ES-I3 (cell line): ENCODE data around the gene DNAJA2.

Experiments
- H3K36me3 ChIP-seq: 2 replicates; pipeline ENCODE4 v1.6.1; 2013; ENCODE audit warnings: mild to moderate bottlenecking, low read length, control low read depth, moderate library complexity; ENCODE audit not compliant: insufficient read depth
- H3K4me1 ChIP-seq: 2 replicates; pipeline ENCODE4 v1.6.1; 2013; ENCODE audit warnings: mild to moderate bottlenecking, control low read depth, low read length; ENCODE audit not compliant: insufficient read depth
- H3K9ac ChIP-seq: 2 replicates; pipeline ENCODE4 v1.6.1; 2013; ENCODE audit warnings: low read depth, mild to moderate bottlenecking, low read length, moderate library complexity
- H3K9me3 ChIP-seq: 2 replicates; pipeline ENCODE4 v1.6.1; 2013; ENCODE audit warnings: mild to moderate bottlenecking, low read length, moderate library complexity; ENCODE audit not compliant: control insufficient read depth, insufficient read depth

Gene DNAJA2

GRCh38 chr16:46908540-46909372 is 64.7 kb downstream of the DNAJA2 start:
- no peaks in the 10 kb centered on the region for H3K9me3 ChIP-seq
- H3K36me3 ChIP-seq, result peaks cover 22% of the 10 kb centered on the region

GRCh38 chr16:46907061-46907774 is 66.3 kb downstream of the DNAJA2 start:
- Histone ChIP-seq H3K36me3 (peaks cover 21% of the 10 kb centered on the region), H3K9ac (no peak overlapping the region), H3K9me3 (no peaks in the 10 kb centered on the region), H3K4me1 (no peaks in the 10 kb centered on the region)

More at GRCh38 chr16:46908540-46909372, 64.7 kb downstream of the DNAJA2 start:
- Histone ChIP-seq H3K4me1 (no peaks in the 10 kb centered on the region), H3K9ac (no peak overlapping the region)

- Histone ChIP-seq H3K4me1 (no peaks in the 10 kb centered on the region), H3K9ac (no peak overlapping the region), H3K9me3 (no peaks in the 10 kb centered on the region), H3K36me3 (peaks cover 25% of the 10 kb centered on the region)
These were observed 67.0 kb downstream of the DNAJA2 start for GRCh38 chr16:46906360-46907060.
